ENCODE data around the gene CYP2C8.
"Not testable (repeated sequence)": the region's sequence is repeated elsewhere in the genome, so short reads cannot be mapped to it uniquely, and the experiment has no call there.

The CYP2C8 gene

DNA sequence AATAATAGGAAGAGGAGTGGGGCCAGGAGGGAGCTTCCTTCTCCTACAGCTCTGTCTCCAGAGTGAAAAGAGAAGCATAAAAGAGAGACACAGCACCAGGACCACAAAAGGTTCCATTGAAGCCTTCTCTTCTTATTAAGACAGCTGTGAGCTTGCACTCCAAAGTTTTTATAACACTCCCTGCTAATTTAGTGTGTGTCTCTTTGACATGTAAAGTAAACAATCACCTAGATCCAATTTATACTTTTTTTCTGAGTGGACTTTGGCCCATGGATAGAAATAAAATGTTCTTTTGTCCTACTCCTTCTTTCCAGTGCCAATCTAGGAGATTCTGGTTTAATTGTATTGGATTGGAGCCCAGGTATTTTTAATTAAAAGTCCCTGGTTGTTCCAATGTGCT lies at the start of gene CYP2C8:
Gene CYP2C8 (minus strand): TSS at position 212 of the 400 bp plus-strand sequence. CDS start 95 bp downstream, at position 117.
- DNase-seq, result no peak

- no peak for DNase-seq
These were observed 47.6 kb upstream of the CYP2C8 start for GRCh38 chr10:95116869-95117269.

- not testable (repeated sequence) for DNase-seq
These were observed 41.5 kb upstream of the CYP2C8 start for GRCh38 chr10:95110823-95111222.

DNA sequence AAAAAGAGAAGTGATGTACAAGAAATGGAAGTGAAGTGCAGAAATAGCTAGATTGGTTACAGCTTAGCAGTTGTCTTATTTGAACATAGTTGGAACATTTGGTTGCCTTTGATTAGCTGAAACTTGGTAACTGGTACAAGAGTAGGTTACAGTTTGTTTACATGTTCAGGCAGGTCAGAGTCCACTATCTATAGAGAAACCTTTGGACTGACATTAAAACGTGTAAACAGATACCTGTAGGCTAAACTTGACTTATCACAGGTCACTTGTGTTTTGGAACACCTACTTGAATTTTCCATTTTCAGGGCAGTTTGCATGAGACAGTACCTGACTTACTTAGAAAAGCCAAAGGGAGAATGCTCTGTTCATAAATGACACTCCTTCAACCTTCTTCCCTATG lies 28.5 kb upstream of the CYP2C8 start:
- no peak for DNase-seq

GRCh38 chr10:95096143-95096542 lies 26.8 kb upstream of the CYP2C8 start:
- DNase-seq, result no peak

DNA sequence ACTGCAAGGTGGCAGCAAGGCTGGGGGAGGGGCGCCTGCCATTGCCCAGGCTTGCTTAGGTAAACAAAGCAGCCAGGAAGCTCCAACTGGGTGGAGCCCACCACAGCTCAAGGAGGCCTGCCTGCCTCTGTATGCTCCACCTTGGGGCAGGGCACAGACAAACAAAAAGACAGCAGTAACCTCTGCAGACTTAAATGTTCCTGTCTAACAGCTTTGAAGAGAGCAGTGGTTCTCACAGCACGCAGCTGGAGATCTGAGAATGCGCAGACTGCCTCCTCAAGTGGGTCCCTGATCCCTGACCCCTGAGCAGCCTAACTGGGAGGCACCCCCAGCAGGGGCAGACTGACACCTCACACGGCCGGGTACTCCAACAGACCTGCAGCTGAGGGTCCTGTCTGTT lies 10.3 kb upstream of the CYP2C8 start:
- DNase-seq, result not testable (repeated sequence)

DNA sequence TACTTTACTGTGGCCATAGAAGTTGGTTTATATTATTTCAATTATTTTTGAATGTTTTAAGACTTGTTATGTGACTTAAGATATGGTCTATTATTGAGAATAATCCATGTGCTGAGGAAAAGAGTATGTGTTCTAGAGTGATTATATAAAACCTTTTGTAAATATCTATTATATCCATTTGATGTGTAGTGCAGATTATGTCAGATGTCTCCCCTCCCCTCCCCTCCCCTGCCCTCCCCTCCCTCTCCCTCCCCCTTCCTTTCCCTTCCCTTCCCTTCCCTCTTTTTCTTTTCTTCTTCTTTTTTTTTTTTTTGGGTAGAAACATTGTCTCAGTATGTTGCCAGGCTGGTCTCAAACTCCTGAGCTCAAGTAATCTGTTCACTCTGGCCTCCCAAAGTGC lies 8.3 kb upstream of the CYP2C8 start:
- DNase-seq, result no peak

DNA sequence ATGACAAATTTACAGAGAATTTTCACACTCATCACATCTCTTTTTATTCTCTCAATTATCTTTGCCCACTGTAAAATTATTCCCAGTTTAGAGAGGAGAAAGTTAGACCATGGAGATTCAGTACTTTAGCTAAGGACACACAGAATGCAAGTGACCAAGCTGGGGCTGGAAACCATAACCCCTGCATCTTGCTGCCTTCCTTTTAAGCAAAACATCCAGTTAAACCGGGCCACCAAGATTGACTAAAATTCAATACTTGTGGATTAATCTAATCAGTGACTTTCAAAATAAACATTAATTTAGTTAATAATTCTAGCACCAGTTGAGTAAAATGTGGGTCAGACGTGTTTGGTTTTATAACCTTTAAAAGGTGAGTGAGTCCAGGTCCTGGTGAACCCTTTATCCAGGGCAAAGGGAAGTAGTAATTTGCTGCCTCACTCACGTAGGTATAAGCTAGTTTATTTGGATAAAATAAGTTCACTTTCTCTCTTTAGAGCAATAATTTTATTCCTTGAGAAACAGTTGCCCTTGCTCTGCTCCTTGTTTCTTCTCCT lies 1.9 kb upstream of the CYP2C8 start:
- no peak for DNase-seq

GRCh38 chr10:95064125-95064524 lies 5.2 kb downstream of the CYP2C8 start:
- not testable (repeated sequence) for DNase-seq

GRCh38 chr10:95056744-95057363 lies 12.4 kb downstream of the CYP2C8 start:
- DNase-seq, result no peak

- DNase-seq, result no peak
These were observed 19.4 kb downstream of the CYP2C8 start for GRCh38 chr10:95049919-95050318.

DNA sequence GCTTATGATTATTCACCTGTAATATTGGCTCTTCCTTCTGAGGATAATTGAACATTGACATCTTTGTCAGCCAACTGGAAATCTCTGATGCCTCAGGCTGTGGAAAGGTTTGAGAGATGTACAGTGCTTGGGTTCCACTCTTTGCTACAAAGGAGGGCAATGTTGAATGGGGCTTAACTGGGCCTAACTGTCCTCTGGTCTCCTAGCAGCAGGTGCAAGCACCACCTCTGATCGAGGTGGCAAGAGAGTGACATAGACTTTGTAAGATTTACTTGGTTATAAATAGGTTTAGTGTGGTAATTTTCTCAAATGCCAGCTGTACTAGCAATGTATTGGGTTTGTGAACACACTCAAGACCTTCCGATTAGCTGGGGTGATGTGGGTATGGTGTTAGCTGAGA lies 21.1 kb downstream of the CYP2C8 start:
- DNase-seq, result no peak

DNA sequence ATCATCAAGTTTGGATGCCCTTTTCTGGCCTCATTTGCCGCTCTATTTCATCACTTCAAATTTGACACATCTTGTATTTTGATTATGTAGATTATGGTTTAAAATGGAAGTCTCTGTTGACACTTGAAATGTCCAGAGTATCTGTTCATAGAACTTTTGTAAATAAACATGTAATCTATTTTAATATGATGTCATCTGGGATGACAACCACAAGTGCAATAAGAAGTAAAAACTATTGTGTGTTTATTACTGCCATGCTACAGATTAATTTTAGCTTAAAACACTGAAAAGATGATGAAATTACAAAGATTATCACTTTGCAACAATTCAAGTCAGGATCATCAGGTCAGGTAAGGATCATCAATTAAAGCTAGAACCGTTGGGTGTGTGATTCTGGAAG lies 30.0 kb downstream of the CYP2C8 start:
- no peak for DNase-seq

DNA sequence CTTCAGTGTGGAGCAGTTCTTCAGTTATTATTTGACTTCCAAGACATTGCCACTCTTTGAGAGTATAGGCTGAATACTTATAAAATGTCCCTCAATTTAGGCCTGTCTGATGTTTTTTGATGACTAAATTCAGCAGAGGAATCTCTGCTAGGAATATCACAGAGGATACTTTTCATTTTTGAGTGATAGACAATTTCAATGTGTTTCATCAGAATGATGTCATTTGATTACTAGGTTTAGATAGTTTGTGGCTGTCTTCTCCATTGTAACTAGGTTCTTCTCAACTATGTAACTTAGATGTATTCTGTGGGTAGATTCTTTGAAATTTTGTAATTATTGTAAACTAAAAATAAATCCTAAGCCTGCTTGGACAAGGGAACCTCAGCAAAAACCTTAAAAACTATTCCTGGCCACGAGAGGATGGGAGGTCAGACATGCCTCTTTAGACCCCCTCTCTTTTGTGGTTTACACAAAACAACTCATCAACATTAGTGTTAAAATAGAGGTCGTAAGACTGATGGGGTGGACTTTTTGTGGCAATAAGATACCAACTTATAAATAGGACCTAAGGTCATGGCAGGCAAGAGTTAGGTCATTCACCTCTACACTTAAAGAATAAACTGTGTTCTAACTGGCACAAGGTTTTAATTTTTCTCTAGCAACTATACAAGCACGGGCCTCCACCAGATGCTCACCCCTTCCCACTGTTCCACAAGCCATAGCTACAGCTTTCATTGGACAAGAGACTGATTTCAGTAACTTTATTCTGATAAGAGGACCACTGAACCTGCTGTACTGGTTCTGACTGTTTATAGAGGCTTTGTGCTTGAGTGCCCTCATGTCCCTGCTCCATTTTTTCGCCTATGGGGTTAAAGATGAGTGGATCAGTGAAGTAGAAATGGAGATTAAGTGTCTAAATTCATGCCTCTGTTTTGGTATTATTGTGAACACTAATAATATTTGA lies 33.7 kb downstream of the CYP2C8 start:
- DNase-seq, result no peak

- no peak for DNase-seq
These were observed 34.9 kb downstream of the CYP2C8 start for GRCh38 chr10:95034401-95034800.

DNA sequence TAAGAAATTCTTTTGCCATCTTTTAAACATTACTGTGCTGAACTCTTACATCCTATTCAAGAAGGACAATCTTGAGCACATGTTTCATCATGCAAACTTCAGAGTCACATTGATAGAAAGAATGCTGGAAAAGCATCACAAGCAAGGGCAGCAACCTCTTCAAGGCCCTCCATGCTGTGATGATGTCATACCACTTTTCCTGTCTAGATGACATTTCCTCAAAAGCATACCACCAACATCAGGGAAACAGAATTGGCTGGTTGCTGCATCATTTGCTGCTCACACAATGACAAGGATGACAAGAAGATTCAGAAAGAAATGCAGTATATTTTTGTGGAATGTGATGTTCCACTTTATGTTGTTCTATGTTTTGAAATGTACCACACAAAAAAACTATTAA lies 37.6 kb downstream of the CYP2C8 start:
- no peak for DNase-seq

DNA sequence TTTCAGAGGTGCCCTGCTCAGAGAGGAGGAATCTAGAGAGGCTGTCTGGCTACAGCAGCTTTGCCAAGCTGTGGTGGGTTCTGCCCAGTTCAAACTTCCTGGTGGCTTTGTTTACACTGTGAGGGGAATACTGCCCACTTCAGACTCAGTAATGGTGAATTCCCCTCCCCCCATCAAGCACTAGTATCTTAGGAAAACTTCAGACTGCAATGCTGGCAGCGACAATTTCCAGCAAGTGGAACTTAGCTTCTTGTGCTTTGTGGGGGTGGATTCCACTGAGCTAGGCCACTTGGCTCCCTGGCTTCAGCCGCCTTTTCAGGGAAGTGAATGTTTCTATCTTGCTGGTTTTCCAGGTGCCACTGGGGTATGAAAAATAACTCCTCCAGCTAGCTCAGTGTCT lies 42.8 kb downstream of the CYP2C8 start:
- DNase-seq, result no peak

DNA sequence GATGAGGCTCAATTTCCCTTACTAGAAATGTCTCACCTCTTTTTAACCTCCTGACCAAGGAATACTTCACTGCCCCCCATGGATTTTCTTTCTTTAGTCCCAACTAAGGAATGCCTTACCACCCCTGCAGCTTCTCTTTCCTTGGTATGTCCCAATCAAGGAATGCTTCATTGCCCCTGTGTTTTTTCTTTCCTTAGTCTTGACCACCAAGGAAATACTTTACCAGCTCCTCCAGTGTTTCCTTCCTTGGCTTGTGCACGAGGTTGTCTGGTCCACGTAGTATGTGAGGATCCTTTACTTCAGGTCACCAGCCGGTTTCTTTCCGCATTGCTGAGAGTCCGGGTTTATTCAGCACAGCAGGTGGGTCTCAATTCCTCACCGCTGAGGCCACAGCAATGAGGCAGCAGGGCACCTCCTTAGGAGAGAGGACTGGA lies 71.5 kb downstream of the CYP2C8 start:
- DNase-seq, result no peak

- DNase-seq, result no peak
These were observed 76.5 kb downstream of the CYP2C8 start for GRCh38 chr10:94992811-94993210.

- DNase-seq, result no peak
These were observed 77.9 kb downstream of the CYP2C8 start for GRCh38 chr10:94991243-94991888.

DNA sequence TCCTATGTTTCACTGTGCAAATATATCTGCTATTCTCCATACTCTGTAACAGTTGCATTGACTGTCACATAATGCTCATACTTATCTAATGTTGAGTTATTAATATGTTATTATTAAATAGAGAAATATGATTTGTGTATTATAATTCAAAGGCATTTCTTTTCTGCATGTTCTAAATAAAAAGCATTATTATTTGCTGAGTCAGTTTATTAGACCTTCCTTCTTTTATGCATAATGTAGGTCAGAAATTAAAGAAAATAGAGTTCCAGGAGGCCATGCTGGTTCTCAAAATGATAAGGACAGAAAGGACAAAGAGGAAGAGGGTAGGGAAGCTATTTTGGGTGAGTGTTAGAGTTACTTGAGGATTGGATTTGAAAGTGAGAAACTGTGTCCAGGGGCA lies 80.1 kb downstream of the CYP2C8 start:
- no peak for DNase-seq
